ENCODE results near the gene TBCCD1.

GRCh38 chr3:186594591-186595113 is 27.5 kb upstream of the TBCCD1 start:
- TF ChIP-seq CTCF (optimal IDR thresholded peaks at IDR 0.05 in 1 of 3, IDR thresholded peaks at IDR 0.05 in 1 of 3, conservative IDR thresholded peaks at IDR 0.05 in 1 of 3; ENCODE audit: extremely low read depth in 1 of 3, insufficient read depth in 2 of 3, low read length in 3 of 3) (no peak), EZH2 (IDR thresholded peaks at IDR 0.05; ENCODE audit: low read length) (no peak)
